Placental pericyte (primary cell): ENCODE measurements around the gene NDST4. TPM values are rescaled to one million over a fixed set of nuclear protein-coding genes. Genes with fewer than 3 reads are reported as not detected.

Experiments used
- small RNA-seq: library from RNA; depleted of rRNA; stranded (forward); fragments of <200 nt; gene quantifications from one replicate; pipeline ENCODE3, GENCODE V24; 2012; ENCODE audit warnings: low replicate concordance
- total RNA-seq: library from RNA; depleted of rRNA; stranded (reverse); fragments of >200 nt; gene quantifications from 2 replicates; pipeline ENCODE4 v1.2.3, GENCODE V29; 2012

The NDST4 gene
- total RNA-seq = not detected in 2 replicates

GRCh38 chr4:115113506-115114106, at the start of gene NDST4:
NDST4 (minus strand) TSS chr4:115113620; CDS start chr4:115077036, 36,584 bp downstream.

Small RNA genes lying within 50 kb of the gene (small RNA-seq; reads per million reads assigned to genes)
- not detected for gene RN7SL808P
